BLaER1 (cell line): ENCODE measurements around the gene ABLIM2.

Source experiments
- H3K27ac ChIP-seq: shearing (Covaris generic); formaldehyde crosslinking; 2 replicates; pipeline ENCODE4 v1.8.1; 2022
- H3K27me3 ChIP-seq: shearing (Covaris generic); formaldehyde crosslinking; 2 replicates; pipeline ENCODE4 v1.8.1; 2022
- H3K36me3 ChIP-seq: shearing (Covaris generic); formaldehyde crosslinking; 2 replicates; pipeline ENCODE4 v1.8.1; 2022
- H3K4me1 ChIP-seq: shearing (Covaris generic); formaldehyde crosslinking; 2 replicates; pipeline ENCODE4 v1.8.1; 2022
- H3K4me2 ChIP-seq: shearing (Covaris generic); formaldehyde crosslinking; 2 replicates; pipeline ENCODE4 v1.8.1; 2022
- H3K4me3 ChIP-seq: shearing (Covaris generic); formaldehyde crosslinking; 2 replicates; pipeline ENCODE4 v1.8.1; 2022
- H3K9ac ChIP-seq: shearing (Covaris generic); formaldehyde crosslinking; 2 replicates; pipeline ENCODE4 v1.8.1; 2022
- H3K9me3 ChIP-seq: shearing (Covaris generic); formaldehyde crosslinking; 2 replicates; pipeline ENCODE4 v1.8.1; 2022
- H4K20me1 ChIP-seq: shearing (Covaris generic); formaldehyde crosslinking; 2 replicates; pipeline ENCODE4 v1.8.1; 2022
- Cebpa-rat ChIP-seq: shearing (Covaris generic); IDR thresholded peaks from 2 replicates; pipeline ENCODE4 v1.8.1; 2022

The ABLIM2 gene

GRCh38 chr4:8168232-8168631 is 9.6 kb upstream of the ABLIM2 start:
- TF ChIP-seq Cebpa-rat, result no peak
- peaks cover 58% of the 10 kb centered on the region for H3K4me1 ChIP-seq
- H3K9me3 ChIP-seq, result peaks cover 8% of the 10 kb centered on the region
- no peak overlapping the region for H3K27ac ChIP-seq
- H3K4me3 ChIP-seq, result no peak overlapping the region
- no peaks in the 10 kb centered on the region for H3K27me3 ChIP-seq
- H3K4me2 ChIP-seq, result no peak overlapping the region
- H4K20me1 ChIP-seq, result no peaks in the 10 kb centered on the region
- H3K9ac ChIP-seq, result no peak overlapping the region
- no peaks in the 10 kb centered on the region for H3K36me3 ChIP-seq

GRCh38 chr4:8167815-8168214 is 9.2 kb upstream of the ABLIM2 start:
- H3K27ac ChIP-seq, result no peak overlapping the region
- H3K4me3 ChIP-seq, result no peak overlapping the region
- peaks cover 61% of the 10 kb centered on the region for H3K4me1 ChIP-seq
- no peak for TF ChIP-seq Cebpa-rat
- no peak overlapping the region; the same call in 1 of the 2 replicates for H3K4me2 ChIP-seq
- peaks cover 8% of the 10 kb centered on the region for H3K9me3 ChIP-seq
- no peaks in the 10 kb centered on the region for H3K27me3 ChIP-seq
- H3K36me3 ChIP-seq, result no peaks in the 10 kb centered on the region
- H3K9ac ChIP-seq, result no peak overlapping the region
- no peaks in the 10 kb centered on the region for H4K20me1 ChIP-seq

DNA sequence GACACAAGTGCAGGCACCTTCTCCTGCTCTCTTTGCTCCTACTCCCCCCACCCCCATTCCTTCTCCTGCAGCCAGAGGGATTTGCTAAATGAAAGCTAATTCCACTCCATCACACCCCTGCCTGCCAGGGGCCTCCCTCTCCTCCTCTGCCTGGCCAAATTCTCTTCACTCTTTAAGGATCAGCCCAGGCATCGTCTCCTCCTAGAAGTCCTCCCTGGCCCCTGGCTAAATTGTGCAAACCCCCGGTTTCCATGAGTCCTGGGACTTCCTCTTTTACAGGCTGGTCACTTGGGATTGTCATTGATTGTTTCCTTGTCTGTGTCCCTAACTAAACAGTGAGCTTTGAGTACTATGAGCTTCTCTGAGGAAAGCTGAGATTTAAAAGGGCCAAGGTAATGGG is 8.7 kb upstream of the ABLIM2 start:
- H3K27me3 ChIP-seq, result no peaks in the 10 kb centered on the region
- no peak overlapping the region for H3K27ac ChIP-seq
- no peak overlapping the region for H3K4me3 ChIP-seq
- no peaks in the 10 kb centered on the region for H3K36me3 ChIP-seq
- H3K9ac ChIP-seq, result no peak overlapping the region
- peak overlapping the region; percentile 14; the same call in 1 of the 2 replicates for H3K4me2 ChIP-seq
- peaks cover 61% of the 10 kb centered on the region for H3K4me1 ChIP-seq
- TF ChIP-seq Cebpa-rat, result no peak
- H4K20me1 ChIP-seq, result no peaks in the 10 kb centered on the region
- H3K9me3 ChIP-seq, result peaks cover 8% of the 10 kb centered on the region

DNA sequence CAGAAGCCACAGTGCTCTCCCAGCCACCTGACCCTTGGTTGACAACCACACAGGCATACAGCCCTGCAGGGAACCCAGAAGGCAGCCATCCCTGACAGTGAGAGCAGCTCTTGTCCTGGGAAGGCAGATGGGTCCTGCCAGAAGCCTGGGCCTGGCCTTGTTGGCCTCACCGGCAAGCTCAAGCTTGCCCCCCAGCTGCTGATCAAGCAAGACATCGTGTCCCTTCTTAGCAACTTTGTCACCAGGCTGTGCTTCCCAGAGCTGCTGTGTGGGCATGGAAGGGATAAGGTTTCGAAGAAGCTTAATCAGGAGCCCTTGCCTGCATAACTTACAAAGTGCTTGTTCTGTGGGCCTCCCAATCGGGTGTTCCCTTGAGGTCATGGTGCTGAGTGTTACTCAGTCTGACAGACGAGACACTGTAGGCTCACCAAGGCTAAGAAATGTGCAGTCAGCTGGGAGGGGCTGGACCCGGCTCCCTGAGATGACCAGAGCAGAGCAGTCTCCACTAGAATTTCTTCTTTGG is 6.8 kb upstream of the ABLIM2 start:
- Histone ChIP-seq H3K4me3 (no peak overlapping the region), H3K4me1 (peaks cover 69% of the 10 kb centered on the region), H3K36me3 (no peaks in the 10 kb centered on the region), H4K20me1 (no peaks in the 10 kb centered on the region), H3K9me3 (peaks cover 8% of the 10 kb centered on the region), H3K9ac (no peak overlapping the region), H3K4me2 (peak overlapping the region; percentile 84), H3K27ac (peak overlapping the region; percentile 5; the same call in 1 of the 2 replicates), H3K27me3 (peaks cover under 1% of the 10 kb centered on the region; the same call in 1 of the 2 replicates)
- TF ChIP-seq Cebpa-rat, result no peak

DNA sequence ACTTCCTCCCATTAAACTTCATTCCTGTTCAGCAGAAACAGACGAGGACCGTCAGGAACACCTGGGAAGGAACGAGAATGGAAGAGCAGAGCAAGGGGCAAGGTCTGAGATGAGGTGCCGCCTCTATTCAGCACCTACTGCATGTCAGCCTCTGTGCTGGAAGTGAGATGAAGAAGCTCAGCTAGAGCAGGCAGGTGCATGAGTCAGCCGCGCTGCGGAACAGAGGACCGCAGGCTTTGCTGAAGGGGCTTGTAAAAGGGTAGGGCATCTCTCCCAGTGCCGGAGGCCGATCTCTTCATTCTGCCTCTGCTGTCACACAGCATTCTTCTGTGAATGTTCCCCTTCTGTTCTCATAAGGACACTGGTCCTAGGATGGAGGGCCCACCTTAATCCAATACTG is 6.1 kb upstream of the ABLIM2 start:
- H3K9ac ChIP-seq, result no peak overlapping the region
- peaks cover 8% of the 10 kb centered on the region for H3K9me3 ChIP-seq
- peak overlapping the region; percentile 84 for H3K4me2 ChIP-seq
- no peak overlapping the region for H3K27ac ChIP-seq
- no peaks in the 10 kb centered on the region for H4K20me1 ChIP-seq
- H3K4me3 ChIP-seq, result no peak overlapping the region
- no peak for TF ChIP-seq Cebpa-rat
- H3K36me3 ChIP-seq, result no peaks in the 10 kb centered on the region
- H3K4me1 ChIP-seq, result peaks cover 76% of the 10 kb centered on the region
- peaks cover 8% of the 10 kb centered on the region for H3K27me3 ChIP-seq

- Histone ChIP-seq H3K4me2 (peak overlapping the region; percentile 84), H4K20me1 (no peaks in the 10 kb centered on the region), H3K36me3 (no peaks in the 10 kb centered on the region), H3K4me1 (peaks cover 81% of the 10 kb centered on the region), H3K27ac (no peak overlapping the region), H3K27me3 (peaks cover 13% of the 10 kb centered on the region), H3K9me3 (peaks cover 8% of the 10 kb centered on the region), H3K4me3 (no peak overlapping the region), H3K9ac (no peak overlapping the region)
- TF ChIP-seq Cebpa-rat, result no peak
Measured at GRCh38 chr4:8164194-8164565, 5.6 kb upstream of the ABLIM2 start.

GRCh38 chr4:8163436-8164193 is 5.0 kb upstream of the ABLIM2 start:
- H3K9ac ChIP-seq, result no peak overlapping the region
- peaks cover 83% of the 10 kb centered on the region for H3K4me1 ChIP-seq
- peak overlapping the region; percentile 84 for H3K4me2 ChIP-seq
- H3K4me3 ChIP-seq, result no peak overlapping the region
- no peak for TF ChIP-seq Cebpa-rat
- H4K20me1 ChIP-seq, result no peaks in the 10 kb centered on the region
- H3K27ac ChIP-seq, result peak overlapping the region; percentile 45; the same call in 1 of the 2 replicates
- H3K36me3 ChIP-seq, result no peaks in the 10 kb centered on the region
- peaks cover 5% of the 10 kb centered on the region for H3K9me3 ChIP-seq
- H3K27me3 ChIP-seq, result peaks cover 15% of the 10 kb centered on the region

DNA sequence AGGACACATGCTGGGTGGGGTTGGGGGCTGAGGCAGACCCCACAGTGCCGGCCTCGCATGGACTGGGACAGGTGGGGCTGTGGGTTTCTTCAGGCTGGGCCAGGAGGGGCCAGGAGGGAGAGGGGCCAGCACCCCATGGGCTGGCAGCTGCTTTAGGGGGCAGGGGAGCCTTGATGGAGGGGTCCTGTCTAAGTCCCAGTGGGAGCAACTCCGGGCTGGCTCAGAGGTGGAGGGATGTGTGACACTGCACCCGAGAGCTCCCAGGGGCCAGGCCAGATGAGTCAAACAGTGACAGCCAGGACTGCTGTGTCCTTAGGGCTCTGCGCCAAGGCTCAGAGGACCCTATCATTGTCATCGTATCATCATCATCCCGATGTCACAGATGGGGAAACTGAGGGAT is 4.4 kb upstream of the ABLIM2 start:
- Histone ChIP-seq H3K4me2 (peak overlapping the region; percentile 84), H3K9ac (no peak overlapping the region), H3K9me3 (no peaks in the 10 kb centered on the region), H3K27ac (peak overlapping the region; percentile 45; the same call in 1 of the 2 replicates), H3K4me1 (peaks cover 87% of the 10 kb centered on the region), H4K20me1 (peaks cover 4% of the 10 kb centered on the region), H3K27me3 (peaks cover 21% of the 10 kb centered on the region), H3K36me3 (no peaks in the 10 kb centered on the region), H3K4me3 (no peak overlapping the region)
- no peak for TF ChIP-seq Cebpa-rat

DNA sequence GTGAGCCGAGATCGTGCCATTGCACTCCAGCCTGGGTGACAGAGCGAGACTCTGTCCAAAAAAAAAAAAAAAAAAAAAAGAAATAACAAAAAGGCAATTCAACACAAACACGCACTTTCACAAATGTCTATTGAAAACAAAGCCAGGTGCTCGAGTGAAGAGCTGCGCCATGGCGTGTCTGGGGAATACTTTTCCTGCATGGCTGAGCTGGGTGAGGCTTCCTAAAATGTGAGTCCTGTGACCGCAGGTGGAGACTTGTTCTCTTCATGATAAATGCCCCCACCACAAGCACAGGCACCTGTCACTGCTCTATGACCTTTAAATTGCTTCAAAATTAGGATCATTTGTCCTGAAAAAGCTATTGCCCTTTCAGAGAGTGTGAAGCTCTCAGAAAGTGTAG is 4.0 kb upstream of the ABLIM2 start:
- Histone ChIP-seq H3K9ac (no peak overlapping the region), H3K27ac (peak overlapping the region; percentile 45; the same call in 1 of the 2 replicates), H3K4me2 (peak overlapping the region; percentile 84), H3K9me3 (no peaks in the 10 kb centered on the region), H4K20me1 (peaks cover 8% of the 10 kb centered on the region), H3K36me3 (no peaks in the 10 kb centered on the region), H3K4me3 (no peak overlapping the region), H3K4me1 (peaks cover 87% of the 10 kb centered on the region), H3K27me3 (peaks cover 25% of the 10 kb centered on the region)
- no peak for TF ChIP-seq Cebpa-rat

DNA sequence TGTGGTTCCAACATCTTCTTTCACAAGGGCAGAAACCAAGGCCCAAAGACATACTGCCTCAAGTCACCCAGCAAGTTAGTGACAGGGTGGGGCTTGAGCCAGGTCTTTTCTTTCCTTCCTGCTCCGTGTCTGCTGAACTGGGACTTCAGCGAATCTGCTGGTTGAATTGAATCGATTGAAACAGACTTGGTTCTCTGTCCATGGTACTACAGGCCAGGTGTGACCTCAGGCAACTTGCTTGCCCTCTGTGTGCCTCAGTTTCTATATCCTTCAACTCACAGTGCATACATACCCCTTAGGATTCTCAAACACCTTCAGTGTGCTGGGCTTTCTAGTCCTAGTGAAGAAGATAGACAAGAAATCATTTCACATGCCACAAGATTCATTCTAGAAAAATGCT is 2.0 kb upstream of the ABLIM2 start:
- Histone ChIP-seq H4K20me1 (peaks cover 14% of the 10 kb centered on the region), H3K36me3 (no peaks in the 10 kb centered on the region), H3K9me3 (no peaks in the 10 kb centered on the region), H3K4me3 (no peak overlapping the region), H3K27ac (no peak overlapping the region), H3K4me1 (peaks cover 80% of the 10 kb centered on the region), H3K27me3 (peaks cover 40% of the 10 kb centered on the region), H3K9ac (no peak overlapping the region), H3K4me2 (peak overlapping the region; percentile 100; the same call in 1 of the 2 replicates)
- TF ChIP-seq Cebpa-rat, result no peak
